AG08395 (cell line): Measurements from ENCODE around the gene RIT1.
A peak's percentile ranks its signal among the peaks of the same experiment; 100 is the strongest.
"Not testable (repeated sequence)": the region's sequence is repeated elsewhere in the genome, so short reads cannot be mapped to it uniquely, and the experiment has no call there.

Experiments
- DNase-seq: peaks from one replicate; pipeline ENCODE4 v3.0.0; 2012; ENCODE audit warnings: mixed read lengths, low spot score

RIT1 gene

GRCh38 chr1:155933591-155934096 lies 22.5 kb upstream of the RIT1 start:
- DNase-seq: no peak

- no peak for DNase-seq
These were observed 21.3 kb upstream of the RIT1 start for GRCh38 chr1:155932487-155932886.

GRCh38 chr1:155932081-155932480 lies 20.9 kb upstream of the RIT1 start:
- DNase-seq: no peak

- DNase-seq: no peak
These were observed 20.3 kb upstream of the RIT1 start for GRCh38 chr1:155931332-155932038.

- not testable (repeated sequence) for DNase-seq
These were observed 19.6 kb upstream of the RIT1 start for GRCh38 chr1:155930725-155931124.

- no peak for DNase-seq
These were observed 17.9 kb upstream of the RIT1 start for GRCh38 chr1:155929057-155929456.

GRCh38 chr1:155925506-155925905 lies 14.4 kb upstream of the RIT1 start:
- DNase-seq: no peak

GRCh38 chr1:155920717-155921116 lies 9.6 kb upstream of the RIT1 start:
- DNase-seq: no peak

- DNase-seq: no peak
These were observed 8.7 kb upstream of the RIT1 start for GRCh38 chr1:155919801-155920200.

GRCh38 chr1:155918660-155919059 lies 7.5 kb upstream of the RIT1 start:
- DNase-seq: no peak

- DNase-seq: peak; percentile 37
These were observed 3.0 kb upstream of the RIT1 start for GRCh38 chr1:155913969-155914757.

GRCh38 chr1:155912056-155912536 lies 947 bp upstream of the RIT1 start:
- no peak for DNase-seq

- peak; percentile 17 for DNase-seq
These were observed 478 bp downstream of the RIT1 start for GRCh38 chr1:155910621-155911121.

GRCh38 chr1:155909894-155910293 lies 1.3 kb downstream of the RIT1 start:
- peak; percentile 14 for DNase-seq

- DNase-seq: no peak
These were observed 6.9 kb downstream of the RIT1 start for GRCh38 chr1:155904261-155904660.

GRCh38 chr1:155900161-155900560 lies 11.0 kb downstream of the RIT1 start:
- no peak for DNase-seq

GRCh38 chr1:155899683-155900082 lies 11.5 kb downstream of the RIT1 start:
- no peak for DNase-seq

GRCh38 chr1:155898888-155899287 lies 12.3 kb downstream of the RIT1 start:
- DNase-seq: no peak

GRCh38 chr1:155897746-155898145 lies 13.4 kb downstream of the RIT1 start:
- no peak for DNase-seq

- not testable (repeated sequence) for DNase-seq
These were observed 14.7 kb downstream of the RIT1 start for GRCh38 chr1:155896476-155896875.

GRCh38 chr1:155895617-155896016 lies 15.5 kb downstream of the RIT1 start:
- not testable (repeated sequence) for DNase-seq

GRCh38 chr1:155893389-155894142 lies 17.6 kb downstream of the RIT1 start:
- DNase-seq: peak; percentile 92
